Gastrocnemius medialis (tissue), 4 donors: ENCODE measurements around the gene PLA2G2E. TPM values are rescaled to one million over a fixed set of nuclear protein-coding genes. Genes with fewer than 3 reads are reported as not detected.

ENCODE experiments used
- ATAC-seq, 2 donors: fragments of 150-250 bp; one replicate each; pipeline ENCODE4 v1.9.1; 2016
- DNase-seq, 2 donors: peaks; one replicate each; pipeline ENCODE4 v3.0.0-alpha.2; 2019
- H3K27ac ChIP-seq, 4 donors: fragments of 200-600 bp; sonication (generic); 1 replicate in 1 of 4; 2 replicates in 3 of 4; pipeline ENCODE4 v1.5.1; 2016 to 2018; ENCODE audit warnings: mild to moderate bottlenecking in 2 of 4, moderate library complexity in 1 of 4
- H3K27me3 ChIP-seq, 3 donors: fragments of 200-600 bp; sonication (generic) in 2 of 3; 1 replicate in 1 of 3; 2 replicates in 2 of 3; pipeline versions ENCODE4 v1.5.1 to v1.6.0; 2016 to 2019; ENCODE audit warnings: mild to moderate bottlenecking in 1 of 3, moderate library complexity in 1 of 3
- H3K36me3 ChIP-seq, 2 donors: fragments of 200-600 bp; sonication (generic) in 1 of 2; one replicate each; pipeline ENCODE4 v1.5.1; 2017 to 2018
- H3K4me1 ChIP-seq, 2 donors: fragments of 200-600 bp; sonication (generic) in 1 of 2; one replicate each; pipeline ENCODE4 v1.5.1; 2016 to 2017; ENCODE audit warnings: mild to moderate bottlenecking in 2 of 2
- H3K4me3 ChIP-seq, 4 donors: fragments of 200-600 bp; sonication (generic) in 3 of 4; 1 replicate in 1 of 4; 2 replicates in 3 of 4; pipeline ENCODE4 v1.5.1; 2016 to 2019; ENCODE audit warnings: mild to moderate bottlenecking in 2 of 4
- H3K9me3 ChIP-seq, 3 donors: fragments of 200-600 bp; sonication (generic) in 2 of 3; 1 replicate in 1 of 3; 2 replicates in 2 of 3; pipeline ENCODE4 v1.5.1; 2016 to 2019
- POLR2A ChIP-seq, 2 donors: fragments of 450-650 bp; IDR thresholded peaks; one replicate each; pipeline ENCODE4 v1.6.1; 2017; ENCODE audit warnings: antibody characterized with exemption in 2 of 2, mild to moderate bottlenecking in 2 of 2, moderate library complexity in 2 of 2
- in situ Hi-C, 4 donors: fragments of 200-750 bp; cut with MboI; loops; one replicate each; pipeline versions ENCODE4 v1.15.0 to v1.8.0; 2017; ENCODE audit warnings: low sequenced_read_pairs in 4 of 4
- intact Hi-C: fragments of 100-400 bp; cut with DNase I; formaldehyde crosslinking; loops from one replicate; pipeline ENCODE4 v1.15.1; 2023; ENCODE audit warnings: low total_unique reads
- total RNA-seq, 4 donors: library from RNA; depleted of rRNA; stranded (reverse); fragments of >200 nt; gene quantifications; one replicate each; pipeline versions ENCODE4 v1.1.0 to v1.2.3, GENCODE V29; 2016
- TF ChIP-seq, protein P1 (sequence below), 5 experiments: fragments of 450-650 bp in 3 of 5; fragments of 200-600 bp in 2 of 5; sonication (generic) in 2 of 5; IDR thresholded peaks in 4 of 5; conservative IDR thresholded peaks in 1 of 5; 1 replicate in 4 of 5; 2 replicates in 1 of 5; pipeline ENCODE4 v1.5.1; 2016 to 2019; ENCODE audit warnings: antibody characterized with exemption in 5 of 5, mild to moderate bottlenecking in 3 of 5, moderate library complexity in 3 of 5

The PLA2G2E gene
- total RNA-seq, 4 donors from 2014 or later: not detected

DNA sequence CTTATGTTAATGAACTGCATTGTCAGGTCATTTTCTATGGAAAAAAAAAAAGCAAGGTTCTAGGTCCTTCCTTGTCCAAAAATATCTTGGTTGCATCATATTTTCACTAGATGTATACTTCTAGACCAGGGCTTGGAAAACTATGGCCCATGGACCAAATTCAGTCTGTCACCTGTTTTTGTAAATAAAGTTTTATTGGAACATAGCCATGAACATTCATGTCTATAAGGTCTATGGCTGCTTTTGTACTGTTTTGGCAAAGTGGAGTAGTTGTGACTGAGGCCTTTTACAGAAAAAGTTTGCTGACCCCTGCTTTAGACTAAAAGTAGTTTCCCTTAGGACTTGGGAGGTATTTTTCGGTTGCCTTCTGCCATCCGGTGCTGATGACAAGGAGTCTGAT lies 19.2 kb upstream of the PLA2G2E start:
- H3K9me3 ChIP-seq: no peaks in the 10 kb centered on the region
- H3K27ac ChIP-seq: no peak overlapping the region
- DNase-seq: no peak
- intact Hi-C loops (no loop called here), in situ Hi-C loops (no loop called here)
- H3K4me3 ChIP-seq: no peak overlapping the region
- H3K27me3 ChIP-seq: no peaks in the 10 kb centered on the region
- no peak for ATAC-seq
- H3K36me3 ChIP-seq: no peaks in the 10 kb centered on the region
- no peak for TF ChIP-seq POLR2A (IDR thresholded peaks at IDR 0.05)
- TF ChIP-seq, protein P1, sequence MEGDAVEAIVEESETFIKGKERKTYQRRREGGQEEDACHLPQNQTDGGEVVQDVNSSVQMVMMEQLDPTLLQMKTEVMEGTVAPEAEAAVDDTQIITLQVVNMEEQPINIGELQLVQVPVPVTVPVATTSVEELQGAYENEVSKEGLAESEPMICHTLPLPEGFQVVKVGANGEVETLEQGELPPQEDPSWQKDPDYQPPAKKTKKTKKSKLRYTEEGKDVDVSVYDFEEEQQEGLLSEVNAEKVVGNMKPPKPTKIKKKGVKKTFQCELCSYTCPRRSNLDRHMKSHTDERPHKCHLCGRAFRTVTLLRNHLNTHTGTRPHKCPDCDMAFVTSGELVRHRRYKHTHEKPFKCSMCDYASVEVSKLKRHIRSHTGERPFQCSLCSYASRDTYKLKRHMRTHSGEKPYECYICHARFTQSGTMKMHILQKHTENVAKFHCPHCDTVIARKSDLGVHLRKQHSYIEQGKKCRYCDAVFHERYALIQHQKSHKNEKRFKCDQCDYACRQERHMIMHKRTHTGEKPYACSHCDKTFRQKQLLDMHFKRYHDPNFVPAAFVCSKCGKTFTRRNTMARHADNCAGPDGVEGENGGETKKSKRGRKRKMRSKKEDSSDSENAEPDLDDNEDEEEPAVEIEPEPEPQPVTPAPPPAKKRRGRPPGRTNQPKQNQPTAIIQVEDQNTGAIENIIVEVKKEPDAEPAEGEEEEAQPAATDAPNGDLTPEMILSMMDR (IDR thresholded peaks at IDR 0.05 in 4 of 5, conservative IDR thresholded peaks at IDR 0.05 in 1 of 5): no peak
- no peaks in the 10 kb centered on the region for H3K4me1 ChIP-seq

DNA sequence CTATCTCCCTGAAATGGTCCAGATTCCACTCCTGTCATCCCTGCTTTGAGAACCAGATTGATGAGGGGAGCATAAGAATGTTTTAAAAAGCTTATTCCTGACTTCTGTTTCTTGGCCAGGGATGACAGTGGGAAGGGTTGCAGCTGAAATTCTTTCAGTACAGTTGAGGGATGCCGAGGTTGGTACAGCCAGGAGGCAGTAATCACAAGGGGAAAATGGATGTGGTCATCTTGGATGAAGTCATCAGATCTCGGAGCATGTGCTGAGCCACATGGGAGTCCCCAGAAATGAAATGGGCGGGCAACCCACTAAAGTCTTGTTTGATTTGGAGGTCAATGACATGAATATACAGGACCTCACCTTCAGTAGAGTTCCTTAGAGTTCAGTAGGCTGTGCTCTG lies 18.7 kb upstream of the PLA2G2E start:
- H3K27ac ChIP-seq: no peak overlapping the region
- ATAC-seq: no peak
- no peaks in the 10 kb centered on the region for H3K27me3 ChIP-seq
- no peak for DNase-seq
- H3K4me3 ChIP-seq: no peak overlapping the region
- no peaks in the 10 kb centered on the region for H3K36me3 ChIP-seq
- no peaks in the 10 kb centered on the region for H3K4me1 ChIP-seq
- TF ChIP-seq, protein P1 (IDR thresholded peaks at IDR 0.05 in 4 of 5, conservative IDR thresholded peaks at IDR 0.05 in 1 of 5): no peak
- no peak for TF ChIP-seq POLR2A (IDR thresholded peaks at IDR 0.05)
- H3K9me3 ChIP-seq: no peaks in the 10 kb centered on the region
- in situ Hi-C loops: no loop called here
- intact Hi-C loops: no loop called here

DNA sequence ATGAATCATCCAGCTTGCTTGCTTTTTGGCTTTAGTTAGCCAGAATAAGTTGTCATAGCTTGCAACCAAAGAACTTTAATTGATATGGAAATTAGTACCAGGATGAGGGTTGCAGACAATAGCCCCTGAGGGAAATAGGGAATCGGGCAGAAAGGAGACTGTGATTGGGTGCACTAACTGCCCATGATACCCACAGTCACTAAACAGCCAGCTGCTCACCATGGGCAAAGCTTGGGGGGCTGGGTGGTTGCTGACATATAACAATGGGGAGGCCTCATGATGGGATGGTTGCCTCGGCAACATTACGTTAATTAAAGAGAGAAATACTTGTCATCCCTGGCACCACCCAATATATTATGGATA lies 17.8 kb upstream of the PLA2G2E start:
- Histone ChIP-seq H3K27ac (no peak overlapping the region), H3K36me3 (no peaks in the 10 kb centered on the region), H3K4me1 (no peaks in the 10 kb centered on the region), H3K4me3 (no peak overlapping the region), H3K27me3 (no peaks in the 10 kb centered on the region), H3K9me3 (no peaks in the 10 kb centered on the region)
- in situ Hi-C loops: no loop called here
- no peak for DNase-seq
- ATAC-seq: no peak
- TF ChIP-seq, protein P1 (IDR thresholded peaks at IDR 0.05 in 4 of 5, conservative IDR thresholded peaks at IDR 0.05 in 1 of 5): no peak
- no peak for TF ChIP-seq POLR2A (IDR thresholded peaks at IDR 0.05)
- intact Hi-C loops: no loop called here

DNA sequence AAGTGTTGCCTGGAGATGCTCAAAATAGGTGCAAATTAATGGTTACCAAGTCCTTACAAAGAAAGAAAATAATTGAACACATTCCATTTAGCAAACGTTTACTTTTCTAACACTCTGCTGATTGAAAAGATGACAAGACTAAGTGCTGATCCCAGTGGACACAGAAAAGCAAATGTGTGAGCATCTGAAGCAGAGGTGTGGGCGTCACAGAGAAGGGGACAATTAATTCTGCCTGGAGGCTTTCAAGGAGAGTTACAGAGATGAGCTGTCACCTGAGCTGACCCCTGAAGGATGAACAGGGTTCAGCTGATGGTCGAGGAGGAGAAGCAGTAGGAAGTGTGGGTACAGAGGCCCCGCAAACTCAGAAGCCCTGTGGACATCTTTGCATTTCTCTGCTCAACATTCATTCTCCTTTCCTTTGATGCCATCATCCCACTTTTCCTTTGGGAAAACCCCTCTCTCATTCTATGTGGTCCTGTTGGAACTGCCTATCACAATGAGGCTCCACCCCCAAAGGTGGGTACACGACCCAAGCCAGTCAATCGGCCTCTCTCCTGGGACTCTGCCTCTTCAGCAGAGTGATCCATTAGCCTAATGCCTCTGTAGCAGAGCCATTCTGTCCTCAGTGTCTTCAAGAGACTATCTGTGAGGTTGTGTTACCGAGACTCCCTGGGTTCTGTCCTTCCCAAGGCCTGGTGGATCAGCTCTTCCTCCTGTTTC lies 17.2 kb upstream of the PLA2G2E start:
- intact Hi-C loops (no loop called here), in situ Hi-C loops (no loop called here)
- no peaks in the 10 kb centered on the region for H3K4me1 ChIP-seq
- H3K27ac ChIP-seq: no peak overlapping the region
- no peaks in the 10 kb centered on the region for H3K27me3 ChIP-seq
- no peaks in the 10 kb centered on the region for H3K9me3 ChIP-seq
- ATAC-seq: no peak
- TF ChIP-seq POLR2A (IDR thresholded peaks at IDR 0.05): no peak
- TF ChIP-seq, protein P1 (IDR thresholded peaks at IDR 0.05 in 4 of 5, conservative IDR thresholded peaks at IDR 0.05 in 1 of 5): no peak
- H3K36me3 ChIP-seq: no peaks in the 10 kb centered on the region
- no peak for DNase-seq
- no peak overlapping the region for H3K4me3 ChIP-seq

DNA sequence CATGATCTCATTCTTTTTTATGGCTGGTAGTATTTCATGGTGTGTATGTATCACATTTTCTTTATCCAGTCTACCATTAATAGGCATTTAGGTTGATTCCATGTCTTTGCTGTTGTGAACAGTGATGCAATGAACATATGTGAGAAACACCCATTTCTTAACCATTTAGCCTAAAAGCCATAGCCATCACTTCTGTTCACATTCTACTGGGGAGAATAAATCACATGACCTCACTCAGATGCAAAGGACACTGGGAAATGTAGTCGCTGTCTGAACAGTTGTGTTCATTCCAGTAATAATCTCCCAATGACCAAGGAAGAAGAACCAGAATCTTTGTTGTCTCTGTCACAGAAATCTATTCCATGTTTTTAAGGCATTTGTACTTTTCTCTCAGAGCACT lies 15.1 kb upstream of the PLA2G2E start:
- no peak for TF ChIP-seq POLR2A (IDR thresholded peaks at IDR 0.05)
- TF ChIP-seq, protein P1 (IDR thresholded peaks at IDR 0.05 in 4 of 5, conservative IDR thresholded peaks at IDR 0.05 in 1 of 5): no peak
- DNase-seq (no peak), ATAC-seq (no peak)
- intact Hi-C loops: no loop called here
- Histone ChIP-seq H3K4me3 (no peak overlapping the region), H3K27ac (no peak overlapping the region), H3K36me3 (no peaks in the 10 kb centered on the region), H3K27me3 (no peaks in the 10 kb centered on the region), H3K9me3 (no peaks in the 10 kb centered on the region), H3K4me1 (no peaks in the 10 kb centered on the region)
- in situ Hi-C loops: no loop called here
